ENCODE results near the gene DEXI.

DNA sequence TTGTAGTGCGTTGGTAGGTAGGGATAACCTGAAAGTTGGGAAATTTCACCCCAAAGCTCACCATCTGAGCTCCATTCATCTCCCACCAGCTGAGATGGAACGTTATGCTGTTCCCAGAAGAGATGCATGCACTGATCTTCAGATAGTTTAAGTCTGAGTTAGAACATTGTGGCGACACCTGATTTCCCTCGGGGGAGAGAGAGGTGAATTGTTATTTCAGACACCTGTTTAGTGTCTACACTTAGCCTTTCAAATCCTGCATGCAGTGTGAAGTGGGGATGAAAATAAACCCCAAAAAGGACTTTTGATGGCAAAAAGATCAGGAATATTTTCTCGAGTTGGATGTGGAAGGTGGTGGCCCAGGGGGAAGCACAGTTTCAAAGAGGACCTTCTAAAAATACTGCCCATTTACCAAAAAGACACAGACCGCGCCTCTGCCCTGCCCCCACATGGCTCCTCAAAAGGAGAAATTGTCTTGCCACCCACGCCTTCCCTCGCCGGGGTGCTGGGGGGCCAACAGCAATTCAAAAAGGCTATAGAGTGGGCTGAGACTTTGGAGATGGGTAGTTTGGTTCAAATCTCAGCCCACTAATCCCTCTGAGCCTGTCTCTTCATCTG lies 53.8 kb downstream of the DEXI start:
- no peak for TF ChIP-seq POLR2A (IDR thresholded peaks at IDR 0.05)
- no peak for TF ChIP-seq CTCF (IDR thresholded peaks at IDR 0.05)

Data from thyroid gland (tissue), 4 donors.